Body of pancreas (tissue), 4 donors: ENCODE data around the gene PTPRD.

Experiments used
- CTCF ChIP-seq, 7 experiments: fragments of 450-650 bp in 4 of 7; fragments of 200-600 bp in 3 of 7; sonication (generic) in 3 of 7; IDR thresholded peaks; one replicate each; pipeline ENCODE4 v1.5.1; 2016 to 2019; ENCODE audit warnings: antibody characterized with exemption in 7 of 7
- POLR2A ChIP-seq, 3 donors: fragments of 450-650 bp; IDR thresholded peaks; one replicate each; pipeline ENCODE4 v1.6.1; 2016; ENCODE audit warnings: antibody characterized with exemption in 3 of 3, mild to moderate bottlenecking in 2 of 3

- TF ChIP-seq CTCF (IDR thresholded peaks at IDR 0.05) (no peak), POLR2A (IDR thresholded peaks at IDR 0.05) (no peak)
Observed at GRCh38 chr9:8400378-8400777, 2212.4 kb downstream of the PTPRD start.
